ENCODE measurements around the gene C6orf132.

C6orf132 gene

DNA sequence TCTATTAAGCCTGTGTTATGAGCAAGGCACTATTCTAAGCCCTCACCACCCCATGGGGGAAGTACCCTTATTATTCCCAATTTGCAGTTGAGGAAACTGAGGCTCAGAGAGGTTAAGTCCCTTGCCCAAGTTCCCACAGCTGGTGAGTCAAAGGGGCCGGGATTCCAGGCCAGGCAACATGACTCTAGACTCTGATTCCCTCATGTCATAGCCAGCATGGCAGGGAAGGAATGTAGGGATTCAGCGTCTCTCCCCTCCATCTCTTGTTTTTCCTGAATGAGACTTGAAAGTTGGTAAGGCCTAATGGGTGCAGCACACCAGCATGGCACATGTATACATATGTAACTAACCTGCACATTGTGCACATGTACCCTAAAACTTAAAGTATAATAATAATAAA, 6.7 kb downstream of the C6orf132 start:
- Mint-ChIP-seq H3K4me1 (ENCODE audit: low read depth) (peaks cover 13% of the 10 kb centered on the region), H3K27ac (no peak overlapping the region), H3K36me3 (ENCODE audit: low read depth) (no peaks in the 10 kb centered on the region), H3K27me3 (peaks cover 12% of the 10 kb centered on the region), H3K9me3 (no peaks in the 10 kb centered on the region), H3K4me3 (no peak overlapping the region)
- DNase-seq, result no peak

DNA sequence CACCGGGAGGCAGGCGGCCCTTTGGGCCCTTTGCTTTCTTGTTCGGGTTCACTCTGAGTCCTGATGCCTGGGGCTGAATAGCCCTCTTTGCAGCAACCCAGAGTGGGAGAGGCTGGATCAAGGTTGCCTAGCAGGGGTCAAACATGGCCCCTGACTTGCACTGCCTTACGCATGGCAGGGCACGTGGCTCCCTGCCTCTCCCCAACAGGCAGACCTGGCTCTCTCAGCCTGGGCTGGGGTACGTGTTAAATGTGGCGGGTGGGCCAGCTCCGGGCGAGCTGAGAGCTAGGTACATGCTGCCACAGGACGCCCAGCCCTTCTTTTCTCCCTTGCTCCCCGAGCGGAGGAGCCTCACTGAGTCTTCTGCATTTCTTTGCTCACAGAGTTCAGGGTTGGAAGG, 7.3 kb downstream of the C6orf132 start:
- Mint-ChIP-seq H3K4me3 (no peak overlapping the region), H3K9me3 (no peaks in the 10 kb centered on the region), H3K36me3 (ENCODE audit: low read depth) (no peaks in the 10 kb centered on the region), H3K4me1 (ENCODE audit: low read depth) (peaks cover 13% of the 10 kb centered on the region), H3K27me3 (peaks cover 6% of the 10 kb centered on the region), H3K27ac (no peak overlapping the region)
- no peak for DNase-seq

DNA sequence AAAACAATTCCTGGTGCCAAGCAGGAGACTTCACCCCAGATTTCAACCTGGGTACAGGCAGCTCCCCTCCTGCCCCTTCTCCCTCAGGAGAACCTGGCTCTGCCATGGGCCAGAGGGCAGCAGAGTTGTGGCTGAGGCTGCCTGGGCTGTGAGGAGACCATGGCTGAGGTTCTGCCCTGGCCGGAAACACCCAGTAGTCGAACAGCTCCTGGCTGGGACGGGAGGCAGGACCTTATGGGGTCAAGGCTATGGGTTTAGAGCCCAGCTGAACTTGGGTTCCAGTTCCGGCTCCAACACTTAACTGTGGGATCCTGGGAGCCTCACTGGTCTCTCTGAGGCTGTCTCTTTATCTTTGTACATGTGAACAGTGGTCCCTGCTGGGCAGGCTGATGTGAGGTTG, 8.5 kb downstream of the C6orf132 start:
- Mint-ChIP-seq H3K4me1 (ENCODE audit: low read depth) (peaks cover 13% of the 10 kb centered on the region), H3K9me3 (no peaks in the 10 kb centered on the region), H3K27me3 (peaks cover 3% of the 10 kb centered on the region), H3K36me3 (ENCODE audit: low read depth) (no peaks in the 10 kb centered on the region), H3K27ac (no peak overlapping the region), H3K4me3 (no peak overlapping the region)
- no peak for DNase-seq

DNA sequence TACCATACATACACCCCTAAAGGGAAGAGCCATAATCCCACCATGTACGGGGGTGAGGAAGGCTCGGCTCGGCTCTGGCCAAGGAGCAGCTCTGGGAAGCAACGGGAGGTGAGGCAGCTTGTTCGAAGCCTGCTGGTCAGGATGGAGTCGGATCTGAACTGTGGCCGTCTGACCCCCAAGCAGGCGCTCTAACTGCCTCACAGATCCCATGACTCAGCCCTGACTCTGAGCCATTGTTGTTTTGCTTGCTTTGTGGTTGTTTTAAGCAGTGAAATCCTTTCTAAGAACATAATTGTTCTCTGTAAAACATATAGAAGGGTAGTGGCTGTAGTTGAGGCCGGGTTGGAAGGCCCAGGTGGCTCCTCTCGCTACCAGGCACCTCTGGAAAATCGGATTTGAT, 10.9 kb downstream of the C6orf132 start:
- Mint-ChIP-seq H3K9me3 (no peaks in the 10 kb centered on the region), H3K27me3 (no peaks in the 10 kb centered on the region), H3K4me1 (ENCODE audit: low read depth) (peaks cover 3% of the 10 kb centered on the region), H3K4me3 (no peak overlapping the region), H3K36me3 (ENCODE audit: low read depth) (no peaks in the 10 kb centered on the region), H3K27ac (no peak overlapping the region)
- DNase-seq, result no peak

DNA sequence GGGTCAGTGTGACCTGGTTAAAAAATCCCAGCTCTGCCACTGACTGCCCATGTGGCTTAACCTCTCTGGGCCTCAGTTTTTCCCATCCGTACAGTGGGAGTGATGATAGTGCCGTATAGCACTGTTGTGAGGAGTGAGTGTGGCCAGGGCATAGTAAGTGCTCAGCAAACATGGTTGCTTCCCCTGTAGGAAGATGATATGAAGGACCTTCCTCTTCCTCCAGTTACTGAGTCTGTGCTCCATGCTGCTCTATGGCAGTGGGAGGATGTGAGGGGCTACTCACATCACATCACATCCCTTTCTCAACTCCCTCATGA, 13.1 kb downstream of the C6orf132 start:
- no peak for DNase-seq
- H3K4me3 Mint-ChIP-seq, result no peak overlapping the region
- no peaks in the 10 kb centered on the region for H3K9me3 Mint-ChIP-seq
- no peak overlapping the region for H3K27ac Mint-ChIP-seq
- H3K27me3 Mint-ChIP-seq, result no peaks in the 10 kb centered on the region
- H3K36me3 Mint-ChIP-seq (ENCODE audit: low read depth), result no peaks in the 10 kb centered on the region
- no peaks in the 10 kb centered on the region for H3K4me1 Mint-ChIP-seq (ENCODE audit: low read depth)

DNA sequence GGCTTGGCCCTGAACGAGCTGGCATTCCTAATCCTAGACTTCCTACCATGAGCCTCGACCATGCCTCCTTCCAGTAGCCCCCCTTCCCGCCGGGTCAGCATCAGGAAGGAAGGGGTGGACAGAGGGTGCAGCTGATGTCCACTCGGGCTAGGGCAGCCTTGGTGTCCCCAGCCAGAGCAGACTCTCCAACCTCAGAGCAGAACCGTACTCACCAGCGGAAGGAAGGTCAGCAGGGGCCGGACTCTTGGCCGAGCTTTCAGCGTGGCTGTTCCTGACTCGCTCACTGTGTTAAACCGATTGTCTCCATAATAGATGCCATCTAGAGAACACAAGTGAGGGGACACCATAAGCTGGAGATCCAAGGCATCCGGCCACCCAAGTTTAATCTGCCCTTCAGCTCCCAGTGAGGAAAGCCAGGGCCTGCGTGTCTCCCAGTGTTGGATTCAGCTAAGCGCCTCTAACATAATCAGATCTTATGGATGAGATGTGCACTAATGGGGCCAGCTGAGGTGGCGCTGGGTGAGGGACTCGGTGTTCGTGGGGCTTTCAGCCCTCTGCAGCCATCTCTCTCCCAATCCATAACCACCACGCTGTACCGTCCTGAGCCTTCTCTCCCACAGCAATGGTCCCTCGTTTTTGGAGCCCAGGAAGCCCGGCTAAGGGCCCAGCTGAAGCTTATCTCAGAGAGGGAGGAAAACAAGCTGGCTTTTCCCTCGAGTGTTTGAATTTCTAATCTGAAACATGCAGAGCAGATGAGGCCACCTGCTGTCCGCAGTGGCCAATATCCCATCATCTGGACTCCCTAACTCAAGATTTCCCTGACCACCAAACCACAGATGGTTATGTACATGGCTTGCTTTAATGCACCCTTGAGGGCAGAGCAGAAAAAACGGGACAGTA, 13.7 kb downstream of the C6orf132 start:
- Mint-ChIP-seq H3K27me3 (no peaks in the 10 kb centered on the region), H3K27ac (no peak overlapping the region), H3K4me3 (no peak overlapping the region), H3K4me1 (ENCODE audit: low read depth) (no peaks in the 10 kb centered on the region), H3K9me3 (no peaks in the 10 kb centered on the region), H3K36me3 (ENCODE audit: low read depth) (no peaks in the 10 kb centered on the region)
- DNase-seq, result no peak

DNA sequence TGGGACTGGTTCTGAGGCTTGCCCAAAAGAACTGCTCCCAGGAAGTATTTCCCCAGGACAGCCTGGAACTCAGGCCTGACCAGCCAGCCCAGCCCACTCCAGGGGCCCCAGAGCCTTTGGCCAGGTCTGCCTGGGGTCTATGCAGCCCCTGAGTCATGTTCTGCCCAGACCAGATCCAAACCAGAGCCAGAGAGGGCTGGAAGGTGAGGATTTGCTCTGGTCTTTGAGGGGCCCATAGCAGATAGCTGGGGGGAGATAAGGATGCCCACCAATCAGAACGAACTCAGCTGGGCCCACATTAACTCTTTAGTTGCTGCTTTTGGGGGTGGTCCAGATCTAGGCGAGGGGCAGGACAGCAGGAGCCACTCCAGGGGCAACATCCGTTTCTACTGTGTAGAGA, 16.8 kb downstream of the C6orf132 start:
- DNase-seq, result no peak
- Mint-ChIP-seq H3K27me3 (no peaks in the 10 kb centered on the region), H3K4me3 (no peak overlapping the region), H3K4me1 (ENCODE audit: low read depth) (no peaks in the 10 kb centered on the region), H3K36me3 (ENCODE audit: low read depth) (no peaks in the 10 kb centered on the region), H3K9me3 (no peaks in the 10 kb centered on the region), H3K27ac (no peak overlapping the region)

DNA sequence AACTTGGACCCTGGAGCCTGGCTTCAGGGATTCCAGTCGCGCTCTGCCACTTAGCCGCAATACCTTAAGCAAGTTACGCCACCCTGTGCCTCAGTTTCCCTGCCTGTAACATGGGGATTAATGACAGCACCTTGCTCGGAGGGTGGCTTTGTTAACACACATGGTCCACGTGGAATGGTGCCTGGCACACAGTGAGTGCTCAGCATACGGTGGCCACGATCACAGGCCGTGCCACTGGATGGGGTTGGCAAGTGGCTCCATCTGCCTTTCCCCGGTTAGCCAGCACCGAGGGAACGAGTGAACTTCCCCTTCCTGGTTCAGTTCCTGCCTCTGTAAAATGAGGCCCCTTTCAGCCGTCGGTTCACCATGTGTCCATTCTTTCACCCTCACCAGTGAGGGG, 17.2 kb downstream of the C6orf132 start:
- no peaks in the 10 kb centered on the region for H3K9me3 Mint-ChIP-seq
- no peak for DNase-seq
- H3K36me3 Mint-ChIP-seq (ENCODE audit: low read depth), result no peaks in the 10 kb centered on the region
- H3K4me1 Mint-ChIP-seq (ENCODE audit: low read depth), result no peaks in the 10 kb centered on the region
- H3K27ac Mint-ChIP-seq, result no peak overlapping the region
- H3K27me3 Mint-ChIP-seq, result no peaks in the 10 kb centered on the region
- H3K4me3 Mint-ChIP-seq, result no peak overlapping the region

DNA sequence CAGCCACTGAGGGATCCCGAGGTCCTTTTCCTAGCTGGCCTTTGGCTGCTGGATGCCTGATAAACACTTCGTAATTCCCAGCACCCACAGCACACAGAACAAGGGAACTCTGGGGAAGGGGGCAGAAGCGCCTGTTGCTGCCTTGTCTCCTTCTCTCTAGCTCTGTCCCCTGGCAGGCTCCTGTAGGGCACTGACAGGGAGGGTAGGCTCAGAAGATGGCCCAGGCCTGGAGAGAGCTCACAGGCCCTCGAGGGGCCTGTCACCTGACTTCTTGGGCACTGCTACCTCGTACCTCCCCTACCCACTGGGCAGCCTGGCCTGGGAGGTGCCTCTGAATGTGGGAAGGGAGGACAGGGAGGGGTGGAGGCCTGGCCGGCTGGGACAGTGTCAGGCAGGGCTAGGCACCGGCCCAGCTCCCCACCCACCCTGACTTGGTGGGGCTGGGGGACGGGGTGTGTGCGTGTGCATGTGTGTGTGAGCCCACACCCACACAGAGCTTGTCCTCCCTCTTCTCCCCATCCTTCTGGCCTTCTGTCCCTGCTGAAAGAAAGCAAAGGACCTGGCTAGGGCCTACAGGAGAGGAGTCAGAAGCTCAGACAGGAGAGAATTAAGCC, 18.1 kb downstream of the C6orf132 start:
- DNase-seq, result no peak
- Mint-ChIP-seq H3K27ac (no peak overlapping the region), H3K4me1 (ENCODE audit: low read depth) (no peaks in the 10 kb centered on the region), H3K4me3 (no peak overlapping the region), H3K27me3 (no peaks in the 10 kb centered on the region), H3K9me3 (no peaks in the 10 kb centered on the region), H3K36me3 (ENCODE audit: low read depth) (no peaks in the 10 kb centered on the region)

DNA sequence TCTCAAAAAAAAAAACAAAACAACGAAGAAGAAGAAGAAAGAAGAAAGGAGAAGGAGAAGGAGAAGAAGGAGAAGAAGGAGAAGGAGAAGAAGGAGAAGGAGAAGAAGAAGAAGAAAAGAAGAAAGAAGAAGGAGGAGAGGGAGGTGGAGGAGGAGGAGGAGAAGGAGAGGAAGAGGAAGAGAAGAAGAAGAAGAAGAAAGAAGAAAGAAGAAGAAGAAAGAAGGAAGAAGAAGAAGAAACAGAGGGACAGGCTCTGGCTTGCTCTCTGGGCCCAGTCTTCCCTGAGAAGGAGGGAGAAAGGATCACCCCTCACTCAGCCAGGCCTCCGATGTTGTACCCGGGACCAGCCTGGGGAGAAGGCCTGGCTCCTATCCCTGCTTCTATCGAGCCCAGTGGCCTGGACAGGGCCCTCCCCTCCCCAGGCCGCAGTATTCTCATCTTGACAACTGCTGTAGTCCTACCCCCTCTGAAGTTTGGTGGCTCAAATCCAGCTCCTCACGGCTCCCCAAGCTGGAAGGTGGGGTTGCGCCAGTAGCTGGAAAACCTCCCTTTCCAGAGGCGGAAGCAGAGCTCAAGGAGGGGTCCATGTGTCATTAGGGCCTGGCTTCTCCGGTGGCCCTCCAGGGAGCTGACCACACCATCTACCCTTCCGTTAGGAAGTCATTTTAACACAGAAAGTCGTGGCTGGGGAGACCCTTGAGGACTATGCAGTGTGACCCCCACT, 18.9 kb downstream of the C6orf132 start:
- Mint-ChIP-seq H3K27me3 (no peaks in the 10 kb centered on the region), H3K9me3 (no peaks in the 10 kb centered on the region), H3K36me3 (ENCODE audit: low read depth) (no peaks in the 10 kb centered on the region), H3K4me1 (ENCODE audit: low read depth) (no peaks in the 10 kb centered on the region), H3K4me3 (no peak overlapping the region), H3K27ac (no peak overlapping the region)
- no peak for DNase-seq

DNA sequence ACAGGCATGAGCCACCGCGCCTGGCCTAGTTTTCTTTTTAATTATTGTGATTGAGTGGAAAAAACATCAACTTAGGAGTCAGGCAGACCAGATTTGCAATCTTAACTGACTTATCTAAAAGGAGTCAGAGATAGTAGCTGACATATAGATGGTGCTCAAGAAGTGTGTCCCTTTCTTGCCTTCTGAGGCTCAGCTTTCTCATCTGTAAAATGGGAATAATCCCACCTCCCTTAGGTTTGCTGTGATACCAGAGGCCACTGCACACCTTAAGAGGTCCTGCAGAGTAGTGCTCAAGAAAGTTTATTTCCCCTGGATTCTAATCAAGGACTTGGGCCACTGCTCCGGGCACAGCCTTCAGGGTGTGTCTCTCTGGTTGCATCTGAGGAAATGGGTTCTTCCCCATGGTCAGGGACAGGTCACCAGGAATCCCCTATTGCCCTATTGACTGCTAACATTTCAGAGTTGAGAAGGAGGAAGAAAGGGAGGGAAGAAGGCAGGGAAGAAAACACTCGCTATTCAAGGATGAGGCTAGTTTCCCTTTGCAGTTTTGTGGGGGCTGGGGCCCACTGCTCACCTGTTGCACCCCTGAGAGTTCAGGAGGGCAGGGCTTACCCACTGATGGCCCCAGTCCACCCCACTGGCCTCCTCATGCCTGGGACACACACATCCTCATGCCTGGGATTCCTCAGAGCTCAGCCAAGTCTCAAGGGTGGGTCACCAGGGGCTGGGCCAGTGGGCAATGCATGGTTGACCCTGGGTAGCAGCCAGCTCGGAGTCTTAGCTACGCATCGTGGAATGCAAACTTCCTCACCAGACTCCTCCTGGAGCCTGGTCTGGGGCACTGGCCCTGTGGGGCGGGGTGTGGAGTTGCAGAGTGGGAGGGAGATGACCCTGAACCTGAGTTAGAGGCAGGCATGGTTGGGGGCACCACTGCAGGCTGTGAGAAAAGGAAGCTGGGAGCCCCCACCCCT, 21.2 kb downstream of the C6orf132 start:
- Mint-ChIP-seq H3K27me3 (no peaks in the 10 kb centered on the region), H3K27ac (no peak overlapping the region), H3K9me3 (no peaks in the 10 kb centered on the region), H3K4me3 (no peak overlapping the region), H3K36me3 (ENCODE audit: low read depth) (no peaks in the 10 kb centered on the region), H3K4me1 (ENCODE audit: low read depth) (no peaks in the 10 kb centered on the region)
- no peak for DNase-seq

DNA sequence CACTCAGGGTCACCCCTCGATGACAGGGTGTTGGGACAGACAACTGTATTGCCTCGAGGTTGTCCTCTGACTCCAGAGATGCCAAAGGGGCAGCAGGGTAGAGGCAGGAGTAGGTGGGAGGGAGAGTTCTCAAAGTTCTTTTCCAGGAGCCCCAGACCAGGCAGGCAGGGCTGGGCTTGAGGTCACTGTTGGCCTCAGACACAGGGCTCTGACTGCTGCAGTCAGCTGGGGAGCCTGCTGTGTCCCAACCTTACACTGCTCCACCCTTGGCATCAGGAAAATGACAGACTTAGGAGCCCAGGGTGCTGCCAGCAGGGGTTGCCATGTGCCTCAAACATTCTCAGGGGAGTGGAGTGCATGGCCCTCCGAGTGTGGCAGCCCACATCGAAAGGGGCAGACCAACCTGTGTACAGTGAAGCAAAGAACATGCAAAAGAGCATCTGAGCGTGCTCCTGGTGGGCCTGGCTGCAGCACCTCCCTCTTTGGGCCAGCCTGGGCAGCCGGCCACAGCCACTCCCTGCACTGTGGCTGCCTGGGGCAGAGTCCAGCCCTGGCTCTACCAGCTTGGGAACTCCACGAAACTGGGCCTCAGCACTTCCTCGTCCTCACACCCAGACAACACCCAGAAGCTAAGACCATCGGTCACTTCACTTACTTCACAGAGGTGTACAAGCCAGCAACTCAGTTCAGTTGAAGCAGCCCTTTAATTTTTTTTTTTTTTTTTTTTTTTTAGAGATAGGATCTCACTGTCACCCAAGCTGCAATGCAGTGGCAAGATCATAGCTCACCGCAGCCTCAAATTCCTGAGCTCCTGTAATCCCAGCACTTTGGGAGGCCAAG, 24.0 kb downstream of the C6orf132 start:
- H3K4me3 Mint-ChIP-seq, result no peak overlapping the region
- H3K27me3 Mint-ChIP-seq, result peaks cover 3% of the 10 kb centered on the region
- no peaks in the 10 kb centered on the region for H3K36me3 Mint-ChIP-seq (ENCODE audit: low read depth)
- H3K4me1 Mint-ChIP-seq (ENCODE audit: low read depth), result peaks cover 2% of the 10 kb centered on the region
- no peaks in the 10 kb centered on the region for H3K9me3 Mint-ChIP-seq
- no peak overlapping the region for H3K27ac Mint-ChIP-seq
- no peak for DNase-seq

DNA sequence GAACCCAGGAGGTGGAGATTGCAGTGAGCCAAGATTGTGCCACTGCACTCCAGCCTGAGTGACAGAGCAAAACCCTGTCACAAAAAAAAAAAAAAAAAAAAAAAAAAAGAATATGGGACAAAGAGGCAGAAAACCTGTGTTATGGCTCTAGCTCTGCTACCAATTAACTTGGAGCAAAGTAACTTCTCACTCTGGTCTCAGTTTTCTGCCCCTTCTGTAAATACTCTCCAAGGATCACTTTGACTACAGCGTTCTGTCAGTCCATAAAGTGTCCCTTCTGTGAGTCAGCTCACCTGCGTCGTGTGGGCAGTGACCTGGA, 24.6 kb downstream of the C6orf132 start:
- Mint-ChIP-seq H3K4me1 (ENCODE audit: low read depth) (peaks cover 2% of the 10 kb centered on the region), H3K9me3 (no peaks in the 10 kb centered on the region), H3K27ac (no peak overlapping the region), H3K4me3 (no peak overlapping the region), H3K36me3 (ENCODE audit: low read depth) (no peaks in the 10 kb centered on the region), H3K27me3 (peaks cover 3% of the 10 kb centered on the region)
- DNase-seq, result no peak
